ENCODE results near the gene BICRAL. TPM values are rescaled to one million over a fixed set of nuclear protein-coding genes. Genes with fewer than 3 reads are reported as not detected.
A peak's percentile ranks its signal among the peaks of the same experiment; 100 is the strongest.

BICRAL gene
- total and polyA plus RNA-seq, 9 of the 15 experiments (the other 6 are each of a cell fraction or from before 2014, with no cell fraction given): 1.2 to 11.9 (median 5.6) TPM

GRCh38 chr6:42745640-42746462 is 36.0 kb upstream of the BICRAL start, which contains the start of gene TBCC (continued):
- TF ChIP-seq ARID4B (CRISPR knock-in tag; IDR thresholded peaks at IDR 0.05) (peak; percentile 56; the same call in 1 of the 2 replicates), HMGN3 (IDR thresholded peaks at IDR 0.05; ENCODE audit: borderline replicate concordance, extremely low read depth, insufficient read length, low read depth, low read length) (peak; percentile 42), GTF3C2 (IDR thresholded peaks at IDR 0.05; ENCODE audit: borderline replicate concordance, extremely low read depth, insufficient read length) (no peak), ZNF282 (CRISPR knock-in tag; IDR thresholded peaks at IDR 0.05) (no peak), GABPA (tag; conservative IDR thresholded peaks at IDR 0.05; ENCODE audit: low read depth) (peak; percentile 68), ZNF589 (CRISPR knock-in tag; IDR thresholded peaks at IDR 0.05; ENCODE audit: low read depth) (0 out of 2 replicates have a peak, but pooled peaks have one; percentile 22), ZNF175 (CRISPR knock-in tag; IDR thresholded peaks at IDR 0.05; ENCODE audit: low read depth) (no peak), PHTF2 (CRISPR knock-in tag; IDR thresholded peaks at IDR 0.05) (no peak), ZNF274 (IDR thresholded peaks at IDR 0.05; ENCODE audit: borderline replicate concordance, low read depth, low read length) (no peak), HDAC1 (IDR thresholded peaks at IDR 0.05) (peak in 1 of 2 experiments; percentile 47; a peak in 2 of 4 replicates), RBM22 (IDR thresholded peaks at IDR 0.05; ENCODE audit: low read depth, low read length, poor library complexity, severe bottlenecking) (no peak), ZBTB26 (CRISPR knock-in tag; IDR thresholded peaks at IDR 0.05) (0 out of 2 replicates have a peak, but pooled peaks have one; percentile 62), ZNF449 (CRISPR knock-in tag; IDR thresholded peaks at IDR 0.05) (no peak), ILK (tag; IDR thresholded peaks at IDR 0.05; ENCODE audit: borderline replicate concordance, low read depth) (no peak), CBFA2T2 (conservative IDR thresholded peaks at IDR 0.05) (no peak), EHMT2 (IDR thresholded peaks at IDR 0.05) (no peak)

Measured in K562 (cell line).